Measurements from ENCODE around the gene NUP214.
A peak's percentile ranks its signal among the peaks of the same experiment; 100 is the strongest.
"Not testable (repeated sequence)": the region's sequence is repeated elsewhere in the genome, so short reads cannot be mapped to it uniquely, and the experiment has no call there.

Gene NUP214

DNA sequence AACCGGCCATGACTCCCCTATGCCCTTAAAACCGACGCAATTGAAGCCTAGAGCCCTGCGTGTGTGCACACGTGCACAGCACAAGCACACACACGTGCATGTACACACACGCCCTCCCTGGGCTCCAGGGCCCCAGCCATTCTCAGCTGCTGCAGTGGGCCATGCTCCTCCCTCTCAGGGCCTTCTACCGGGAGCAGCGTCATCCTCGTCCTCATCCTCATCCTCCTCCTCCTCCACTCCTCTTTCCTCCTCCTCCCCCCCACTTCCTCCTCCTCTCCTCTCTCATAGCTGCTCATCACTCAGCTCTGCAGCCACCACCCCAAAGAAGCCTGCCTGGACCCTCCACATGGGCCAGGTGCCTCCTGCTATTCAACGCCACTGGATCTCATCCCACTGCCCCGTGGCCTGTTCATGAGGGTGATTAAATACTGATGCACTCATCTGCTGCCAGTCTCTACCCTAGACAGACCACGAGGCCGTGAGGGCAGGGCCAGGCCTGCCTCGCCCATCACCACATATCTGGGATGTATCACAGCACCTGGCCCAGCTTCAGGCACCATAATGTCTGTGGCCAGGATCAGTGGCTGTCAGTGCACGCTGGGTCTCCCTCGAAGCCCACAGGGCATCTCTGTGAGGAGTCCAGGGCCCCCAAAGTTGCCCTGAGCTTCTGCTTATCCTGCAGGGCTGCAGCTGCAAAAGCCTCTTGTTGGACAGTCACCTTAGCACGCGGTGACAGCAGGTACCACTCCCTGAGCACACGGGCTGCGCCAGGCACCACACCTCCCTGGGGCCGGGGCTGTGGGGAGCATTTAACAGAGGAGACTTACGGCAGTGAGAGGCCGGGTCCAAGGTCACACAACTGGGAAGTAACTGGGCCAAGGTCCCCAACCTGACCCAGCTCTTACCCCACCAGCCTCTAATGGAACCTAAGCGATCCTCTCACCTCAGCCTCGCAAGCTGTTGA is 141.2 kb downstream of the NUP214 start:
- TF ChIP-seq, protein P1, sequence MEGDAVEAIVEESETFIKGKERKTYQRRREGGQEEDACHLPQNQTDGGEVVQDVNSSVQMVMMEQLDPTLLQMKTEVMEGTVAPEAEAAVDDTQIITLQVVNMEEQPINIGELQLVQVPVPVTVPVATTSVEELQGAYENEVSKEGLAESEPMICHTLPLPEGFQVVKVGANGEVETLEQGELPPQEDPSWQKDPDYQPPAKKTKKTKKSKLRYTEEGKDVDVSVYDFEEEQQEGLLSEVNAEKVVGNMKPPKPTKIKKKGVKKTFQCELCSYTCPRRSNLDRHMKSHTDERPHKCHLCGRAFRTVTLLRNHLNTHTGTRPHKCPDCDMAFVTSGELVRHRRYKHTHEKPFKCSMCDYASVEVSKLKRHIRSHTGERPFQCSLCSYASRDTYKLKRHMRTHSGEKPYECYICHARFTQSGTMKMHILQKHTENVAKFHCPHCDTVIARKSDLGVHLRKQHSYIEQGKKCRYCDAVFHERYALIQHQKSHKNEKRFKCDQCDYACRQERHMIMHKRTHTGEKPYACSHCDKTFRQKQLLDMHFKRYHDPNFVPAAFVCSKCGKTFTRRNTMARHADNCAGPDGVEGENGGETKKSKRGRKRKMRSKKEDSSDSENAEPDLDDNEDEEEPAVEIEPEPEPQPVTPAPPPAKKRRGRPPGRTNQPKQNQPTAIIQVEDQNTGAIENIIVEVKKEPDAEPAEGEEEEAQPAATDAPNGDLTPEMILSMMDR (IDR thresholded peaks at IDR 0.05; ENCODE audit: control extremely low read depth, extremely low read depth, low read depth, missing control alignments) = no peak
- ChIA-PET CTCF (interaction anchor here (1.3 kb wide), 1 partner anchor 10 kb away, joined by 4 read pairs; the partner anchor contains the start of gene FAM78A), POLR2A (no interaction called here)
- no peak for DNase-seq (ENCODE audit: extremely low spot score)

DNA sequence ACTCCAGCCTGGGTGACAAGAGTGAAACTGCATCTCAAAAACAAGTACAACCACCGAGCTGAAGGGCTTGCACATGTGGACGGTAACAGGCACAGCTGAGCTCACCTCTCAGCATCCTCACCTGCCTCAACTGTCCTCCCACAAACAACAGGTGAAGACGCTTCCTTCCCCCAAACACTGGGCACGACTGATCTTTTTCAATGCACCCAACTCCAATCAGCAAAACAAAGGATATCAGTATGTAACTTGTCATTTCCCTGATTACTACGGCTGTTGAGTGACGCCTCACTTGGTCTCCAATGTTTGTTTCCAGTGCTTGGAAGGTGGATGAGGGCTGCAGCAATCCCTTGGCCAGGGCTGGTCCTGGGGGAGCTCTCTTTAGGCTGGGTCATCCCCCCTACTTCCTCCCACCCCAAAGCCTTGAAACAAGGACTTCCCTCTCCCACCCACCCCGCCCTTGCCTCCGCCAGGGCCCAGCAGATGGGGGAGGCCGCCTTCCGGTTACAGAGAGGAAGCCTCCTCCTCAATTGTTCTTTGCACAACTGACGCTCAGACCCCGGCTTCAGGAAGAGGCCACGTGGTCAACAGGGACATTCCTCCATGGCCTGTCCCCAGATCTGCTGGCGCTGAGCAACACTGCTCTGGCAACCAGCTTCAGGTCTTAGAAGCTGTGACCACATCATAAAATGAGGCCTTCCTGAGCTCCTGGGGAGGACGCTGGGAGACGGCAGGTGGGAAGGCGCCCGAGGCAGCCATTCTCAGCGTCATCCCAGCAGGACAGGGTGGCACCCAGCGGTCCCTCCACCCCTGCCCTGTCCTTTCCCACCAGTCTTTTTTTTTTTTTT is 145.0 kb downstream of the NUP214 start:
- ChIA-PET CTCF (interaction anchor here (1.0 to 4.2 kb wide), 4 partner anchors 15 to 94 kb away, joined by 4 to 29 read pairs (median 6); no protein-coding TSS in a partner anchor), POLR2A (interaction anchor here (1.2 kb wide), 1 partner anchor 33 kb away, joined by 3 read pairs; no protein-coding TSS in a partner anchor)
- TF ChIP-seq, protein P1 (IDR thresholded peaks at IDR 0.05; ENCODE audit: control extremely low read depth, extremely low read depth, low read depth, missing control alignments) = no peak
- peak; percentile 68 for DNase-seq (ENCODE audit: extremely low spot score)

- CTCF ChIA-PET = interaction anchor here (1.2 to 4.2 kb wide), 4 partner anchors 16 to 95 kb away, joined by 5 to 29 read pairs (median 6); no protein-coding TSS in a partner anchor
- DNase-seq (ENCODE audit: extremely low spot score); POLR2A ChIA-PET: not testable (repeated sequence)
Observed at GRCh38 chr9:131271016-131271273, 145.6 kb downstream of the NUP214 start.

GRCh38 chr9:131271506-131271931 is 146.1 kb downstream of the NUP214 start:
- POLR2A ChIA-PET = interaction anchor here (0.5 to 0.6 kb wide), 2 partner anchors 75 to 141 kb away, joined by 3 read pairs; no protein-coding TSS in a partner anchor
- CTCF ChIA-PET = interaction anchor here (1.2 to 4.2 kb wide), 4 partner anchors 16 to 95 kb away, joined by 5 to 29 read pairs (median 6); no protein-coding TSS in a partner anchor
- DNase-seq (ENCODE audit: extremely low spot score) = no peak
- TF ChIP-seq, protein P1 (IDR thresholded peaks at IDR 0.05; ENCODE audit: control extremely low read depth, extremely low read depth, low read depth, missing control alignments) = no peak

DNA sequence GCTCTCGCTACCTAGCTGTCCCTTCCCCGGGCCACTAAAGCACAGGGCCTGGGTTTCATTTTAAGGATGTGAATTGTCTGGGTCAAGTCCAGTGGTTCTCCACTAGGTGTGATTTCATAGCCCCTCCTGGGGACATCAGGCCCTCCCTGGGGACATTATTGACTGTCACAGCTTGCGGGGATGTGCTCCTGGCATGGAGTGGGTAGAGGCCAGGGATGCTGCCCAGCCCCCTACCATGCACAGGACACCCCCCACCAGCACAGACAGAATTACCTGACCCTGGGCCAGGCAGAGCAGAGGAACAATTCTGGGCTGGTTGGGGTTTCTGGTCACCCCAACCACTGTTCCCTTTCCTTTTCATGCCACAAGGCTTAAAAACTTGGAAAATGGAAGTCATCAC is 146.8 kb downstream of the NUP214 start:
- ChIA-PET CTCF (interaction anchor here (1.2 to 4.2 kb wide), 6 partner anchors 12 to 215 kb away, joined by 3 to 29 read pairs (median 4); no protein-coding TSS in a partner anchor), POLR2A (interaction anchor here (0.6 kb wide), 1 partner anchor 75 kb away, joined by 3 read pairs; no protein-coding TSS in a partner anchor)
- no peak for DNase-seq (ENCODE audit: extremely low spot score)
- TF ChIP-seq, protein P1 (IDR thresholded peaks at IDR 0.05; ENCODE audit: control extremely low read depth, extremely low read depth, low read depth, missing control alignments) = no peak

- ChIA-PET CTCF (interaction anchor here (0.7 to 4.2 kb wide), 7 partner anchors 13 to 217 kb away, joined by 3 to 29 read pairs (median 4); no protein-coding TSS in a partner anchor), POLR2A (no interaction called here)
- DNase-seq (ENCODE audit: extremely low spot score) = no peak
- TF ChIP-seq, protein P1 (IDR thresholded peaks at IDR 0.05; ENCODE audit: control extremely low read depth, extremely low read depth, low read depth, missing control alignments) = no peak
Observed at GRCh38 chr9:131273146-131273855, 147.9 kb downstream of the NUP214 start.

Measured in GM10248 (cell line).